Measurements from ENCODE around the gene TAF4. TPM values are rescaled to one million over a fixed set of nuclear protein-coding genes. Genes with fewer than 3 reads are reported as not detected.
A peak's percentile ranks its signal among the peaks of the same experiment; 100 is the strongest.

The TAF4 gene
- total RNA-seq, 1 donor from 2014 or later = 11.5 TPM

DNA sequence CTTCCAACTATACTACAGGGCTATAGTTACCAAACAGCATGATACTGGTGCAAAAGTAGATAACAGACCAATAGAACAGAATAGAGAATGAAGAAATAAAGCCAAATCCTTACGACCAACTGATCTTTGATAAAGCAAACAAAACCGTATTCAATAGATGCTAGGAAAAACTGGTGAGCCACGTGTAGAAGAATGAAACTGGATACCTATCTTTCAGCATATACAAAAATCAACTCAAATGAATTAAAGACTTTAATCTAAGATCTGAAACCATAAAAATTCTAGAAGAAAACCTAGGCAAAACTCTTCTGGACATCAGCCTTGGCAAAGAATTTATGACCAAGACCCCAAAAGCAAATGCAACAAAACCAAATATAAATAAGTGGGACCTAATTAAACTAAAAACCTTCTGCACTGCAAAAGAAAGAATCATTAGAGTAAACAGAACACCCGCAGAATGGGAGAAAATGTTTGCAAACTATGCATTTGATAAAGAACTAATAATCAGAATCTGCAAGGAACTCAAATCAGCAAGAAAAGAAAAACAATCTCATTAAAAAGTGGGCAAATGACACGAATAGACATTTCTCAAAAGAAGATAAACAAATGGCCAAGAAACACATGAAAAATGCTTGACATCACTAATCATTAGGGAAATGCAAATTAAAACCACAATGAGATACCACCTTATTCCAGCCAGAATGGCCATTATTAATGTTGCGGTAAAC, 109.8 kb downstream of the TAF4 start:
- Mint-ChIP-seq H3K4me3 (ENCODE audit: unreplicated experiment) (peak overlapping the region; percentile 27), H3K27me3 (ENCODE audit: low read depth) (peaks cover 5% of the 10 kb centered on the region), H3K36me3 (ENCODE audit: low read depth) (no peaks in the 10 kb centered on the region), H3K4me1 (ENCODE audit: low read depth) (peaks cover 30% of the 10 kb centered on the region), H3K9me3 (ENCODE audit: low read depth) (no peaks in the 10 kb centered on the region), H3K27ac (ENCODE audit: unreplicated experiment) (no peak overlapping the region)
- TF ChIP-seq CTCF (IDR thresholded peaks at IDR 0.05) = no peak
- no peak for DNase-seq (ENCODE audit: low spot score)

DNA sequence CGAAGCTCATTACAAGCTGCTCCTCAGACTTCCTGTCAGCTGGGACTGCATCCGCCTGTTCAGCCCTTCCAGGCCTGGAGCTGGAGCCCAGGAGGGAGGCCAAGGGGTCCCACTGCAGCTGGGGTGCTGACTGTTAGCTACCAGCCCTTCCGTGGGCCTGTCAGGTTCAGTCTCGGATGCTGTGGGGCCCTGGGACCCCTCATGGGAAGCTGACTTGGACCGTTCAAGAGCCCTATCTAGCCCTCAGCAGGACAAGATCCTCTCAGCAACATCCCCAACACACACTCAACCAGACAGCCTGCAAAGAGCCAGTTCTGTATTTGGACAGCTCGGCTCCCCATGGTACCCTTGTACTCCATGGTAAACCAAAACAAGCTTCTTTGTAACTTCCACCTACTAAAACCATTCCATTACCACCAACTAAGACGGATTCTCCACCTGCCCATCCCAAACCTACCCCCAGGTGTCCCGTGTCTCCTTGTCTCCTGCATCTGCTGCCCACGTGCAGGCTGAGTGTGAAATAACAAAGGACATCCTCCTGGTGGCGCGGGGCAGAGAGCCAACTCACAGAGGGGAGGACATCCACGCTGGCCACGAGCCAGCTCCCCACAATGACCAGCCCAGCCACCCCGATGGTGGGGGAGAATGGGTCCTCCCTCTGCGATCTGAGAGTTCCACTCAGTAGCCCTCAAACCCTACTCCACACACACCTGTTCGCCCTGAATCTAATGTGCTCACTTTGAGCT, 111.2 kb downstream of the TAF4 start:
- no peak overlapping the region for H3K27ac Mint-ChIP-seq (ENCODE audit: unreplicated experiment)
- H3K4me3 Mint-ChIP-seq (ENCODE audit: unreplicated experiment) = no peak overlapping the region
- H3K36me3 Mint-ChIP-seq (ENCODE audit: low read depth) = no peaks in the 10 kb centered on the region
- peaks cover 30% of the 10 kb centered on the region for H3K4me1 Mint-ChIP-seq (ENCODE audit: low read depth)
- peaks cover 5% of the 10 kb centered on the region for H3K27me3 Mint-ChIP-seq (ENCODE audit: low read depth)
- TF ChIP-seq CTCF (IDR thresholded peaks at IDR 0.05) = no peak
- DNase-seq (ENCODE audit: low spot score) = peak; percentile 73
- H3K9me3 Mint-ChIP-seq (ENCODE audit: low read depth) = no peaks in the 10 kb centered on the region

- H3K36me3 Mint-ChIP-seq (ENCODE audit: low read depth) = no peaks in the 10 kb centered on the region
- H3K27me3 Mint-ChIP-seq (ENCODE audit: low read depth) = peaks cover 5% of the 10 kb centered on the region
- no peak overlapping the region for H3K4me3 Mint-ChIP-seq (ENCODE audit: unreplicated experiment)
- H3K9me3 Mint-ChIP-seq (ENCODE audit: low read depth) = no peaks in the 10 kb centered on the region
- no peak for TF ChIP-seq CTCF (IDR thresholded peaks at IDR 0.05)
- no peak overlapping the region for H3K27ac Mint-ChIP-seq (ENCODE audit: unreplicated experiment)
- DNase-seq (ENCODE audit: low spot score) = peak; percentile 60
- peaks cover 30% of the 10 kb centered on the region for H3K4me1 Mint-ChIP-seq (ENCODE audit: low read depth)
Observed at GRCh38 chr20:61953037-61954021, 112.4 kb downstream of the TAF4 start.

GRCh38 chr20:61951695-61952533, 113.8 kb downstream of the TAF4 start:
- peak; percentile 87 for DNase-seq (ENCODE audit: low spot score)
- no peak overlapping the region for H3K27ac Mint-ChIP-seq (ENCODE audit: unreplicated experiment)
- no peaks in the 10 kb centered on the region for H3K36me3 Mint-ChIP-seq (ENCODE audit: low read depth)
- no peak overlapping the region for H3K4me3 Mint-ChIP-seq (ENCODE audit: unreplicated experiment)
- no peaks in the 10 kb centered on the region for H3K9me3 Mint-ChIP-seq (ENCODE audit: low read depth)
- H3K27me3 Mint-ChIP-seq (ENCODE audit: low read depth) = peaks cover 5% of the 10 kb centered on the region
- no peak for TF ChIP-seq CTCF (IDR thresholded peaks at IDR 0.05)
- H3K4me1 Mint-ChIP-seq (ENCODE audit: low read depth) = peaks cover 26% of the 10 kb centered on the region

All from chondrocyte (in vitro differentiated cells).